Measurements from ENCODE around the gene PEG3. TPM values are rescaled to one million over a fixed set of nuclear protein-coding genes. Genes with fewer than 3 reads are reported as not detected.

PEG3 gene
- total and polyA plus RNA-seq, 4 donors = 2.2 to 188 (median 7.7) TPM

GRCh38 chr19:56834564-56835375 lies 5.8 kb downstream of the PEG3 start:
- Histone ChIP-seq H3K27me3 (ENCODE audit: control insufficient read depth in 4 of 4, insufficient read depth in 4 of 4, low read length in 3 of 4) (no peaks in the 10 kb centered on the region), H3K27ac (ENCODE audit: low read depth in 1 of 2, low read length in 2 of 2) (no peak overlapping the region), H3K9me3 (ENCODE audit: control insufficient read depth in 4 of 4, low read length in 3 of 4) (peaks cover 0 to 6% (median 0%) of the 10 kb centered on the region in 4 donors), H3K9ac (ENCODE audit: low read depth in 1 of 2, low read length in 2 of 2) (no peak overlapping the region), H3K4me1 (ENCODE audit: control insufficient read depth in 4 of 4, insufficient read depth in 4 of 4, low read length in 3 of 4) (peaks cover 0 to 15% (median 4%) of the 10 kb centered on the region in 4 donors), H3K36me3 (ENCODE audit: control insufficient read depth in 4 of 4, insufficient read depth in 3 of 4, low read depth in 1 of 4, low read length in 3 of 4) (peaks cover 0 to 2% (median 0%) of the 10 kb centered on the region in 4 donors), H3K4me3 (ENCODE audit: low read depth in 1 of 3, low read length in 3 of 3) (no peak overlapping the region)
- TF ChIP-seq GABPA (IDR thresholded peaks at IDR 0.05 in 1 of 2, conservative IDR thresholded peaks at IDR 0.05 in 1 of 2) = no peak
- TF ChIP-seq, protein P1, sequence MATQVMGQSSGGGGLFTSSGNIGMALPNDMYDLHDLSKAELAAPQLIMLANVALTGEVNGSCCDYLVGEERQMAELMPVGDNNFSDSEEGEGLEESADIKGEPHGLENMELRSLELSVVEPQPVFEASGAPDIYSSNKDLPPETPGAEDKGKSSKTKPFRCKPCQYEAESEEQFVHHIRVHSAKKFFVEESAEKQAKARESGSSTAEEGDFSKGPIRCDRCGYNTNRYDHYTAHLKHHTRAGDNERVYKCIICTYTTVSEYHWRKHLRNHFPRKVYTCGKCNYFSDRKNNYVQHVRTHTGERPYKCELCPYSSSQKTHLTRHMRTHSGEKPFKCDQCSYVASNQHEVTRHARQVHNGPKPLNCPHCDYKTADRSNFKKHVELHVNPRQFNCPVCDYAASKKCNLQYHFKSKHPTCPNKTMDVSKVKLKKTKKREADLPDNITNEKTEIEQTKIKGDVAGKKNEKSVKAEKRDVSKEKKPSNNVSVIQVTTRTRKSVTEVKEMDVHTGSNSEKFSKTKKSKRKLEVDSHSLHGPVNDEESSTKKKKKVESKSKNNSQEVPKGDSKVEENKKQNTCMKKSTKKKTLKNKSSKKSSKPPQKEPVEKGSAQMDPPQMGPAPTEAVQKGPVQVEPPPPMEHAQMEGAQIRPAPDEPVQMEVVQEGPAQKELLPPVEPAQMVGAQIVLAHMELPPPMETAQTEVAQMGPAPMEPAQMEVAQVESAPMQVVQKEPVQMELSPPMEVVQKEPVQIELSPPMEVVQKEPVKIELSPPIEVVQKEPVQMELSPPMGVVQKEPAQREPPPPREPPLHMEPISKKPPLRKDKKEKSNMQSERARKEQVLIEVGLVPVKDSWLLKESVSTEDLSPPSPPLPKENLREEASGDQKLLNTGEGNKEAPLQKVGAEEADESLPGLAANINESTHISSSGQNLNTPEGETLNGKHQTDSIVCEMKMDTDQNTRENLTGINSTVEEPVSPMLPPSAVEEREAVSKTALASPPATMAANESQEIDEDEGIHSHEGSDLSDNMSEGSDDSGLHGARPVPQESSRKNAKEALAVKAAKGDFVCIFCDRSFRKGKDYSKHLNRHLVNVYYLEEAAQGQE (IDR thresholded peaks at IDR 0.05) = no peak
- no peak for TF ChIP-seq RAD21 (IDR thresholded peaks at IDR 0.05)
- no peak for TF ChIP-seq FOXA1 (IDR thresholded peaks at IDR 0.05)
- TF ChIP-seq HNF4G (IDR thresholded peaks at IDR 0.05) = no peak
- TF ChIP-seq, protein P2, sequence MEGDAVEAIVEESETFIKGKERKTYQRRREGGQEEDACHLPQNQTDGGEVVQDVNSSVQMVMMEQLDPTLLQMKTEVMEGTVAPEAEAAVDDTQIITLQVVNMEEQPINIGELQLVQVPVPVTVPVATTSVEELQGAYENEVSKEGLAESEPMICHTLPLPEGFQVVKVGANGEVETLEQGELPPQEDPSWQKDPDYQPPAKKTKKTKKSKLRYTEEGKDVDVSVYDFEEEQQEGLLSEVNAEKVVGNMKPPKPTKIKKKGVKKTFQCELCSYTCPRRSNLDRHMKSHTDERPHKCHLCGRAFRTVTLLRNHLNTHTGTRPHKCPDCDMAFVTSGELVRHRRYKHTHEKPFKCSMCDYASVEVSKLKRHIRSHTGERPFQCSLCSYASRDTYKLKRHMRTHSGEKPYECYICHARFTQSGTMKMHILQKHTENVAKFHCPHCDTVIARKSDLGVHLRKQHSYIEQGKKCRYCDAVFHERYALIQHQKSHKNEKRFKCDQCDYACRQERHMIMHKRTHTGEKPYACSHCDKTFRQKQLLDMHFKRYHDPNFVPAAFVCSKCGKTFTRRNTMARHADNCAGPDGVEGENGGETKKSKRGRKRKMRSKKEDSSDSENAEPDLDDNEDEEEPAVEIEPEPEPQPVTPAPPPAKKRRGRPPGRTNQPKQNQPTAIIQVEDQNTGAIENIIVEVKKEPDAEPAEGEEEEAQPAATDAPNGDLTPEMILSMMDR (IDR thresholded peaks at IDR 0.05; ENCODE audit: low read depth, low read length, missing input control) = no peak
- TF ChIP-seq RXRA (IDR thresholded peaks at IDR 0.05) = no peak
- no peak for TF ChIP-seq SP1 (IDR thresholded peaks at IDR 0.05)
- TF ChIP-seq EGR1 (IDR thresholded peaks at IDR 0.05; ENCODE audit: low read depth in 2 of 2) = no peak
- TF ChIP-seq NR2F2 (IDR thresholded peaks at IDR 0.05) = no peak
- TF ChIP-seq JUND (IDR thresholded peaks at IDR 0.05) = no peak
- TF ChIP-seq ATF3 (IDR thresholded peaks at IDR 0.05) = no peak
- TF ChIP-seq YY1 (IDR thresholded peaks at IDR 0.05) = no peak
- TF ChIP-seq, protein P3, sequence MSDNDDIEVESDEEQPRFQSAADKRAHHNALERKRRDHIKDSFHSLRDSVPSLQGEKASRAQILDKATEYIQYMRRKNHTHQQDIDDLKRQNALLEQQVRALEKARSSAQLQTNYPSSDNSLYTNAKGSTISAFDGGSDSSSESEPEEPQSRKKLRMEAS (IDR thresholded peaks at IDR 0.05) = no peak
- TF ChIP-seq TAF1 (conservative IDR thresholded peaks at IDR 0.05) = no peak
- 85% methylated on average over 5 of the region's 5 CpGs for WGBS
- DNase-seq (ENCODE audit: low spot score) = no peak

DNA sequence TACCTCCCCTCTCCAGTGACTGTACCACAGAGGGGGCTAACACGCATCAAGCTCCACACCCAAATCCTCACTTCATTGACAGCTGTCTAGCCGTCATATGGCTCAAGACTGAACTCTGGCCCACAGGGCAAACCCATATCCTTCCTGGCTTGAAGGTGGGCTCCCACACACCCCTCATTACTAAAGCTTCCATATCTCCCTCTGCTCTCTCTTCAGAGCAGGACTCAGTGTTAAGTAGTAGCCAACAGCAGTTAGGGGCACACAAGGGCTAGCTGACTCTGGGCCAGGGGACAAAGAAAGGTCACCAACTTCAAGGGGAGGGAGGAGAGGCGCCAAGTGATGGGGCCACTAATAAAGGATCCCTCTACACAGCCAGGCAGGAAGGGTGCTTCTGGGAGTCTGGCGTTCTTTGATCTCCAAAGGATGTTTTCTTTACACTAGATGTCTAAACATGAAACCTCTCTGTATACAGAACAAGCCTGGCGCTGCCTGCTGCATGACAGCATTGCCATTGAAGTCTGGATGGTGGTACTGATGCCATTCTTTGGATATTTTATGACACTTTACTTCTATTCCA lies 8.1 kb downstream of the PEG3 start:
- Histone ChIP-seq H3K4me3 (ENCODE audit: low read depth in 1 of 3, low read length in 3 of 3) (no peak overlapping the region), H3K27me3 (ENCODE audit: control insufficient read depth in 4 of 4, insufficient read depth in 4 of 4, low read length in 3 of 4) (no peaks in the 10 kb centered on the region), H3K9ac (ENCODE audit: low read depth in 1 of 2, low read length in 2 of 2) (no peak overlapping the region), H3K27ac (ENCODE audit: low read depth in 1 of 2, low read length in 2 of 2) (no peak overlapping the region), H3K36me3 (ENCODE audit: control insufficient read depth in 4 of 4, insufficient read depth in 3 of 4, low read depth in 1 of 4, low read length in 3 of 4) (peaks cover 0 to 2% (median 0%) of the 10 kb centered on the region in 4 donors), H3K9me3 (ENCODE audit: control insufficient read depth in 4 of 4, low read length in 3 of 4) (peaks cover 0 to 4% (median 0%) of the 10 kb centered on the region in 4 donors), H3K4me1 (ENCODE audit: control insufficient read depth in 4 of 4, insufficient read depth in 4 of 4, low read length in 3 of 4) (peaks cover 0 to 11% (median 2%) of the 10 kb centered on the region in 4 donors)
- 79% methylated on average over 5 of the region's 5 CpGs for WGBS
- DNase-seq (ENCODE audit: low spot score) = no peak
- TF ChIP-seq FOXA2 (IDR thresholded peaks at IDR 0.05) = no peak

All from liver (tissue), 9 donors.